ENCODE data around the gene LIN7B.
"Not testable (repeated sequence)": the region's sequence is repeated elsewhere in the genome, so short reads cannot be mapped to it uniquely, and the experiment has no call there.

The LIN7B gene

DNA sequence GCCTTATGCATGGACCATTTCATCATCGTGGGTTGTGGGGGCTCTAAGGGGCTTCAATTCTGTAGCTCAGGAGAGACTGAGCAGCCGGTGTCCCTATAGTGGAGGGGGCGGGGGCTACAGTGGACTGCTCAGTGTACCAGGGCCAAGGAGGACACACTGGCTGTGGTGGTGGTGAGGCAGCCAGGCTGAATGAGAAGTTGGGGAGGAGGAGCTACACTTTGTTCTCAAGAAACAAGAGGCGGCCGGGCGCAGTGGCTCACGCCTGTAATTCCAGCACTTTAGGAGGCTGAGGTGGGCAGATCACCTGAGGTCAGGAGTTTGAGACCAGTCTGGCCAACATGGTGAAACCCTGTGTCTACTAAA, 32.2 kb downstream of the LIN7B start:
- not testable (repeated sequence) for FAIRE-seq

- no peak for FAIRE-seq
Observed at GRCh38 chr19:49148044-49148682, 34.0 kb downstream of the LIN7B start.

- no peak for FAIRE-seq
Observed at GRCh38 chr19:49148784-49149651, 34.8 kb downstream of the LIN7B start.

GRCh38 chr19:49149652-49150105, 35.5 kb downstream of the LIN7B start:
- no peak for FAIRE-seq

GRCh38 chr19:49150106-49150943, 36.2 kb downstream of the LIN7B start:
- FAIRE-seq: no peak

- no peak for FAIRE-seq
Observed at GRCh38 chr19:49150944-49151243, 36.7 kb downstream of the LIN7B start.

- FAIRE-seq: no peak
Observed at GRCh38 chr19:49151267-49152118, 37.3 kb downstream of the LIN7B start.

DNA sequence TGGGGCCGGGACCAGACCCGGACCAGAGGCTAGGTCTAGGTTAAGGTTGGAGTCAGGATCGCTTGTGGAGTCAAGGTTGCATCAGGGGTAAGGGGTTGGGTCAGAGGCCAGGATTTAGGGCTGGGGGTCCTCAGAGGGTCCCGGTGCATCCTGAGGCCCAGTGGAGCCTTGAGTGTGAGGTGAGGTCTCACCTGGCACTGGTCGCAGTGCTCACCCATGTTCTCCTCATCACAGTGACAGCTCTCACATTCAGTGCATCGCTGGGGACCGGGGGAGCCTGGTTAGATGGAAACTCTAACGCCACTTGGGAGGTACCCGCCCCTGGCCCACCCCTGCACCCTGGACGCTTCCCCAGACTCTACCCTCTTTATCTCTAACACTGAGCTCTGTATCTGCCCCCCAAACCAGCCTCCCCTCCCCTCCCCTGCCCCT, 38.0 kb downstream of the LIN7B start:
- FAIRE-seq: no peak

DNA sequence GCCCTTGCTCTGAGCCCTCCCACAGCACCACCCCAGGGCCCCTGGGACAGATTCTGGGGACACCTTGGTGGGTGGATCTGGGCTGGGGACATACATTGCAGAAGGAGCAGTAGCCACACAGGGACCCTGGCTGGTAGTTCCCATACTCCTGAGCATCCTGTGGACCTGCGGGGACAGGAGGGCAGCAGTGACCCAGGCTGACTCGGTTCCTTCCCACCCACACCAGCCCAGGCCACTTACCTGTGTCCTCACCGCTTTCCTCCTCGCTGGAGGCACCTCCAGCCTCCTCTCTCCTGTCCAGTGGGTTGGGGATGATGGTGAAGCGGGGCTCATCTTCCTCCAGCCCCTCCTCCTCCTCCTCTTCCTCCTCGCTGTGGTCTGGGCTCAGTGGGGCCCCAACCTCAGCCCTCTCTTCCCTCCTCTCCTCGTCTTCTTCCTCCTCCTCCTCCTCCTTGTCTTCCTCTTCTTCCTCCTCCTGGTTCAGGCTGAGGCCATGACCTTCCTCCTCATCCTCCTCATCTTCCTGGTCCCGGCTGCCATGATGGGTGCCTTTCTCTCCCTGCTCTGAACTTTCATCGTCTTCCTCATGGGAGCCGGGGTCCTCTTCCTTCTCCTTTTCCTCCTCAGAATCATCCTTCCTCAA, 39.1 kb downstream of the LIN7B start:
- no peak for FAIRE-seq

DNA sequence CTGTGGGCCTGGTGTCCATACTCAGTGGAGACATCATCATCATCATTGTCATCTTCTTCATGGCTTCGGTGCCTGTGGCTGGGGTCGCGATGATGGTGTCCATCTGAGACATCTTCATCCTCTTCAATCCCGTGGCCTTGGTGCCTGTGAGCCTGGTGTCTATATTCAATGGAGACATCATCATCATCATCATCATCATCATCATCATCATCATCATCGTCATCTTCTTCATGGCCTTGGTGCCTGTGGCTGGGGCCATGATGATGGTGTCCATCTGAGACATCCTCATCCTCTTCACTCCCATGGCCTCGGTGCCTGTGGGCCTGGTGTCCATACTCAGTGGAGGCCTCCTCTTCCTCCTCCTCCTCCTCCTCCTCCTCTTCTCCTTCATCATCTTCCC, 40.1 kb downstream of the LIN7B start:
- no peak for FAIRE-seq

GRCh38 chr19:49155005-49155819, 41.0 kb downstream of the LIN7B start, which contains the start of gene HRC:
Gene HRC (minus strand): TSS chr19:49155396. CDS start chr19:49155237, 159 bp downstream.
- no peak for FAIRE-seq

DNA sequence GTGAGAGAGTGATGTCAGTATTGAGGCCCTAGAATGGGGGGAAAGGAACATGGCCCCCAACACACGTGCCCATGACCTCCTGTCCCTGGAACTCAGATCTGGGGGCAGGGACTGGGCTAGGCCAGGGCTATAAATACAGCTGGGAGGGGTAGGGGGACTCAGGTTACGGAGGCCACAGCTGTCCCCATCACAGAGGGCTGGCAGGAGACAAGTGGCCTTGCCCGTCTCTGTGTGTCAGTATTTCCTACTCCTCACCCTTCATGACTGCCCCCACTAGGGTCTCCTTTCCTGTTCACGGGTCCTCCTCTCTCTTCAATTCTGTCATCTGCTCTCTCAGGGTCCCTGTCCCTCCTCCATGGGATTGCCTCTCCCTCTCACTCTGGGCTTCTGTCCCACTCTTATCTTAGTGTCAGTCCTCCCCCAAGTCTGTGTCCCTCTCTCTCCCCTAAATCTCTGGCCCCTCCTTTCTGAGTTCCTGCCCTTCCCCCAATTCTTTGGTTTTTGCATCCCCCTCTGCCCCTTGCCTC, 41.7 kb downstream of the LIN7B start:
- FAIRE-seq: no peak

DNA sequence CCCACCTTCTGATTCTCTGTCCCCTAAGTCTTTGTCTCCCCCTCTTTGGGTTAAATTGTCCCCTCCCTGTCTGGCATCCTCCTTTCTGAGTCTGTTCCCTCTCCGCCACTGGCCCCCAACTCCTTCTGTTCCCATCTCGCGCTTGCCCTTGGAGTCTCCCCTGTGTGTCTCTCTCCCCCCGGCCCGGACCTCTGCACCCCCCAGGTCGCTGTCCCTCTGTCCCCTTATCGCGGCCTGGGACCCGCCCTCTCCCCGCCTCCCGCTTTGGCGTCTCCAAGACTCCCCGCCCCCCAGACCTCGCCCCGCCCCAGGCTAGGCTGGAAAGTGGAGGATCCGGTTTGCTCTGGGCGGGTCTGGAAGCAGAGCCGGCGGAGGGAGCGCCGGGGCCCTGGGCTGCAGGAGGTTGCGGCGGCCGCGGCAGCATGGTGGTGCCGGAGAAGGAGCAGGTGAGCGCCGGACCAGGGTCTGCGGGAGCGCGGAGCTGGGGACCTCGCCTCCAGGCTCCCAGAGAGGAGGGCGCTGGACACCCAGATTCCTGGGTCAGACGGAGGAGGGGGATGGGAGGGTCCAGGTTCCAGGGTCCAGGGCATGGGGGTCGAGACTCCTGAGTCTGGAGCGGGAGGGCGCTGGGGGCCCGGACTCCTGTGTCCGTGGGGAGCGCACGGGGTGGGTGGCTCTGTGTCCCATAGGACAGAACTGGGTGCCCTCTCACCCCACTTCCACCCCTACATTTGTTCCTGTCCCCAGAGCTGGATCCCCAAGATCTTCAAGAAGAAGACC, 43.5 kb downstream of the LIN7B start, which contains the start of gene TRPM4:
Gene TRPM4 (plus strand): TSS at position 348 of the 780 bp plus-strand sequence. CDS start 75 bp downstream, at position 423.
- FAIRE-seq: no peak

DNA sequence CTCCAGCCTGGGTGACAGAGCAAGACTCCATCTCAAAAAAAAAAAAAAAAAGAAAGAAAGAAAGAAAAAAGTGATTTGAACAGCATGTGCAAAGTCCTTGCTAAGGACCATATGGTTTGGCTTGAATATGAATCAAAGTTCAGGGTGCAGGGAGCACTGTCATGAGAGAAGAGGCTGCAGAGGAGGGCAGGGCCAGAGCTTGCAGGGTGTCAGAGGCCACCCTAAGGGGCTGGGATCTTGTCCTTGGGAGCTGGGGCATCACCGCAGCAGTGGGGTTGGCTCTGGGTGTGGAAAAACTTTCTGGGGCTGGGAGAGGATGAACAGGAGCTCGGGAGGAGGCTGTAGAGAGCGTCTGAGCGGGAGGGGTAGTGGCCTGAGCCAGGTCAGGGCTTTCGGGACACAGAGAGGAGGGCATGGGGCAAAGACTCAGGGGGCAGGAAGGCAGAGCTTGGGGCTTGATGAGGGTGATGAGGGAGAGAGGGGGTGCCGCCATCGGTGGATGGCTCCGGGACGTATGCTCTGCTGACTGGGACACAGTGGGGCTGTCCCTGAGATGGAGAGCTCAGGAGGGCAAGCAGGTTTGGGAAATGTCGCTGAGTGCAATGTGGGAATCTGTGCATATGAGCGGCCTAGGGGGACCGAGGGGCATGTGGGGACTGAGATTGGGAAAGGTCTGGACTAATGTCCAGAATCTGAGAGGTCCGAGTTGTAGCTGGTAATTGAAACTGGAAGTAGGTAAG, 46.5 kb downstream of the LIN7B start:
- FAIRE-seq: no peak

- no peak for FAIRE-seq
Observed at GRCh38 chr19:49161987-49162386, 47.8 kb downstream of the LIN7B start.

DNA sequence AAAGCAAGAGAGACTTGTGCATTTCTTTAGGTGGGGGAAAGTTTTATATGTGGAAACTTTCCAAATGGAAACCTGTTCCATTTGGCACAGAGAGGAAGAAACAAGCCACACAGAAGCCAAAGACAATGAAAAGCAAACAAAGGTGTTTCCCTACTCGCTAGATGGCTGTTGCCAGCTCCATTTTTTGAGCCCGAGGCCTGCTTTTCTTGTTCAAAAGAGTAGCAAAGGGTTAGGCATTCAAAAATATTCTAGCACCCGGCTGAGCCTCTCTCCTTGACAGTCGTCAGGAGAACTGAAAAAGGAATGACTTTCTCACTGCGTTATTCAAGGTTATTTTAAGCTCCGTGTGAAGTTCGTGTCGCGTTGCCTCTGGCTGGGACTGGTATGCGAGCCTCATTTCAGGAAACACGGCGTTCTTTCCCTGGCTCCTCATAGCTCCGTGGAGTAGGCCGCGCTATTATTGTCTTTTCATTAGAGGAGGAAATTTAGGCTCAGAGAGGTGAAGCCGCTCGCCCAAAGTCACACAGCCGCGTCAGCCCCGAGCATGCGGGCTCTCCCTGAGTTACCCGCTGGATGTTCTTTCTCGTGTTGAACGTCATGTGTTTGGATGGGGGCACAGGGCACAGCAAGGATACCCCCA, 51.1 kb downstream of the LIN7B start:
- FAIRE-seq: no peak

GRCh38 chr19:49165865-49166301, 51.7 kb downstream of the LIN7B start:
- FAIRE-seq: no peak

GRCh38 chr19:49167857-49168409, 53.8 kb downstream of the LIN7B start:
- FAIRE-seq: no peak
